DND-41 (cell line): ENCODE data around the gene ZCWPW1.

Source experiments
- CTCF ChIP-seq: IDR thresholded peaks from 2 replicates; pipeline ENCODE4 v1.5.1; 2012; ENCODE audit warnings: borderline replicate concordance, low read length, moderate library complexity, mild to moderate bottlenecking; ENCODE audit not compliant: poor library complexity, severe bottlenecking; ENCODE audit errors: extremely low read depth
- EZH2 ChIP-seq: IDR thresholded peaks from 3 replicates; pipeline ENCODE4 v1.6.1; 2012; ENCODE audit warnings: borderline replicate concordance, low read depth, mild to moderate bottlenecking, moderate library complexity, low read length, inconsistent platforms; ENCODE audit not compliant: severe bottlenecking

- TF ChIP-seq CTCF (no peak), EZH2 (no peak)
Measured at GRCh38 chr7:100374601-100375000, 53.9 kb downstream of the ZCWPW1 start.
